Activated CD4-positive, alpha-beta T cell treated with anti-CD3 and anti-CD28 coated beads, Interleukin-10, Interleukin-2, amounts not matched to agents 100 ng/mL and 50 ng/mL, durations not matched to agents 16 hours and 8 hours (primary cell): Measurements from ENCODE around the gene CAST.
A peak's percentile ranks its signal among the peaks of the same experiment; 100 is the strongest.
"Not testable (repeated sequence)": the region's sequence is repeated elsewhere in the genome, so short reads cannot be mapped to it uniquely, and the experiment has no call there.

Experiments
- DNase-seq: peaks from one replicate; pipeline ENCODE4 v3.0.0-alpha.2; 2020

The CAST gene

DNA sequence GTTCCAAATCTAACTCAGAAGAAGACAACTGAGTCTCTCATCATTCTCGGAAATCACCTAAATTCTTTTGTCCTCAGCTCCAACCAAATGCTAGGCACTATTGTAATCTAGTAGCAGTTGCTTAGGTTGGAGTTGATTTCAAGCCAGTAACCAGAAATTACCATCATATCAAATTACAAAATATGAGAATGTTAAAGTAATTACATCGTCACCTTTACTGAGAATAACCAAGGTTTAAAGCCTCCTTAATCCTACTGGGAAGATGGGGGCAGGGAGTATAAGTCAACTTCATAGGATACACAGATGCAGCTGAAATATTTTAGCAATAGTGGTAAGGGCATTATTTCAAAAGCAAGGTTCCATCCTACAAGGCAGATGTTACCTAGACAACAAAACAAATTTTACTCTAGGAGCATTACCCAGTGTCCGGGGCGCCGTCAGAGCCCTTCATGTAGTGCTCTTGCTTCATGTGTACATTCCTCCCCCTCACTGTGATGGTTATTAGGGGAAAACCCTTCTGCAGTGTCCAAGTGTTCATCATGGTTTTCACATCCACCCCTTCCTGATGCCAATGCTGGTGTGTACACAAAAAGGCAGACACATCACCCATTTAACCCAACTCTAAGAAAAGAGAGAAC is 126.1 kb downstream of the CAST start:
- DNase-seq = no peak

DNA sequence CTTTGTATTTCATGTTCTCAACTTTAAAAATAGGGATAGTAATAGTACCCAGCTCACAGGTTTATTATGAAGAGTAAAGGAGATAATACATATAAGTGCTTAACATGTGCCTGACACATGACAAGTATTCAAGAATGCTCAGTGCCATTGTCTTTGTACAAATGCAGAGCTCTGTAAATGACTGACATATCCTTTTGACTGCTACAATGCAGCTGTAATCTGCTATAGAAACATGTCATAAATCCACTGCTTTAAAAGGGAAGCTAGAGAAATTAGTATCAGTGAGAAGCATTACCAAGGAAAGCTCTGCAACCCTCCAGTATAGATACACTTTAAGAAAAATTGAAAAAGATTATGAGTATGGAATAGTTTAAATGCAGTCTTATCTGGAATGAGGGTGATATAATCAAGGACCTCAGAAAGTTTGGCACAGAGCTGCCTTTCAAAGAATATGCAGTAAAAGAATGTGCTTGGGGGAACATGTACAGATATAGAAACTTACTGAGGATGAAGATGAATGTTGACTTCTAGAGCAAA is 127.7 kb downstream of the CAST start:
- DNase-seq = no peak

DNA sequence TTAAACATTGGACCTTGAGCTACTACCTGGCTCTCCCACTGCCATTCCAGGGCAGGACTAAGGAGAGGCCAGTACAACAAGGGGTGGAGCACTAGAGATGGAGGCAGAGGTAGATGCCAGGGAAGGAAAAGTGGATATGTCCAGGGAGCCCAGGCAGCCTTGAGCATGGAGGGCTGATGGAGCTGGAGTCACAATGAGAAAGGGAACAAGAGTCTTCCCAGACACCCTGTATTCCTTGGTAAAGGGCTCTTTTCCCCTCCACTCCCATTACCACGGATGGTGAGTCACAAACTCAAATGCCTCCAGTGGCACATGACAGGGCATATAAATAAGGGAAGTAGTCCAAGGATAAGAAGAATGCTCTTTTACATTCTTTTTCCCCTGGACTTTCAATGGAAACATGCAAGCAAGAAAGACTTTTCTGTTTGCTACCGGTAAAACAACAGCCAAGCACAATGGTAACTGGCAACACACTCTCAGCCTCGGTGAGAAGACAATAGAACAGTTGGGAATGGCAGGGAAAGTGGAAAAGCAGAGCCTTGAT is 128.9 kb downstream of the CAST start:
- no peak for DNase-seq

DNA sequence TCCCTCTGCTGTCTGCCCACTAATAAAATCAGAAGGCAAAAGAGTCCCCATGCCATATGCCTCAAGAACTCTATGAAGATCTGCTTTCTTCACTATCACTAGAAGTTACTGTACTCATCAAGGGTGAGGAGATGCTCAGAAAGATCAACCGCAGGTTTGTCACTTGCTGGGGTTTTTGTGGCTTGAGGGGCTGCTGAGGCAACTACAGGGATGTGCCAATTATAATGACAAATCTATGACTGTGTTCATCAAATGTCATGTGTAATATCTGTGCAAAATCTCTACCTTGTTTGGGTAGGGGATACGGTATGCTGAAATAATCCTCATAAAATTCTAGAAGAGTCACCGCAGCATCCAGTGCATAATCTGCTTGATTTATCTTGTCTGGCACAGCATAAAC is 132.6 kb downstream of the CAST start:
- peak; percentile 61 for DNase-seq

DNA sequence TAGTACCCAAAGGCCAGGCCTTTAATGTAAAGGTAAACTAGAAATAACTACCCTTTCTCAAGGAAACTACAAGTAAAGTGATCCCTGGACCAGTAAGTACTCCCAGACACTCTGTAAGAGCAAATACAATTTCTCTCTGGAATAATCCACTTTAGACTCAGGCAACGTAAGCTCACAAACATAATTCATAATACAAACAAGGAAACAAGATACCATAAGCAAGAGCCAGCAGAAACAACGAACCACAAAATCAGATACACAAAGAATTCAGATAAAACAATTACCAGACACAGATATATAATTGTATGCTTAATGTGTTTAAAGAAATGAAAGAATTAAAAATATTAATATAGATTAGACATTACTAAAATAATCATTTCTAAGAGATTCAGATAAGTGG is 133.4 kb downstream of the CAST start:
- DNase-seq = no peak

DNA sequence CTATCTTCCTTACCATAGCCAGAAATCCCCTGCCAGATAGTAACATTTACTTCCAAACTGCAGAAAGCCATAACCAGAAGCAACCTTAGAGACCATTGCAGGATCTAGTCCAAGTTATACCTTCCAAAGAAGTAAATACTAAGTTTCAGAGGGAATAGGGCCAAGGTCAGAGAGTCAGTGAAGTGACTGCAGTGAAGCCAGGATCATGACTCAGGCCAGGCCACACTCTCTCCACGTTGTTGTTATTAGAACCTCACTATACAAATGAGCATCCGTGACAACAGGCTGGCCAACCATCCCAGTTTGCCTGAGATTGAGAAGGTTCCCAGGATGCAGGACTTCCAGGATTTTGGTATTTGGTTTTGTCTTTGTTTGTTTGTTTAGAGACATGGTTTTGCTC is 134.3 kb downstream of the CAST start:
- no peak for DNase-seq

DNA sequence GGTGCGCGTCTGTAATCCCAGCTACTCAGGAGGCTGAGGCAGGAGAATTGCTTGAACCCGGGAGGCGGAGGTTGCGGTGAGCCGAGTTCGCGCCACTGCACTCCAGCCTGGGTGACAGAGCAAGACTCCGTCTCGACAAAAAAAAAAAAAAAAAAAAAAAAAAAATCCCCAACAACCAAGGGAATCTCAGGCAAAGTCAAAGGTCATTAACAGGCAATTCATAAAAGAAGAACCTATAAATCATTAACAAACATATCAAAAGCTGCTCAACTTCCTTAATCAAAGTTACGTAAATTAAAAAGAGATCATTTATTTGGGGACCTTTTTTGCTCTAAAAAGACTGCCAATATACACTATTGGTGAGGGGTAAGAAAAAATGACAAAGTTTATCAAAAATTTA is 139.5 kb downstream of the CAST start:
- DNase-seq = not testable (repeated sequence)

- peak; percentile 59 for DNase-seq
Observed at GRCh38 chr5:96807075-96807654, 145.0 kb downstream of the CAST start.

GRCh38 chr5:96808541-96808828 is 146.3 kb downstream of the CAST start:
- DNase-seq = no peak

GRCh38 chr5:96808868-96809558 is 146.8 kb downstream of the CAST start:
- DNase-seq = no peak

DNA sequence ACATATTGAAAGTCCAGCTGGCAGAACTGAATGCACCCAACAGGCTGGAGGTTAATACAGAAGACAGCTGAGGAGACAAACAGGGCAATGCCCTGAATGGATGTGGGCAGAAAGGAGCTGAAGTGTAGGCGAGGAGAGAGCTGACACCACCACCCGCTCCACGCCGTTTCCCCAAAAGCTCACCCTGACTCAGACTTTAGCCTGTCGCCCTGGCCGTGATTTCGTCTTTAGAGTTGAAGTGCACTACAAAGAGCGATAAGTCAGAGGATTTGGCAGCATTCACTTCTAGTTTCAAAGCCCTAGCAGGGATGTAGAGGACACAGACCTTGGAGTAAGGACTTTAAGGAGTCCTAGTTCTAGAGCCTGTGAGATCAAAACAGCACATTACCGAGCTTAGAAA is 147.7 kb downstream of the CAST start:
- DNase-seq = peak; percentile 24

GRCh38 chr5:96812851-96813250 is 150.7 kb downstream of the CAST start:
- DNase-seq = no peak

DNA sequence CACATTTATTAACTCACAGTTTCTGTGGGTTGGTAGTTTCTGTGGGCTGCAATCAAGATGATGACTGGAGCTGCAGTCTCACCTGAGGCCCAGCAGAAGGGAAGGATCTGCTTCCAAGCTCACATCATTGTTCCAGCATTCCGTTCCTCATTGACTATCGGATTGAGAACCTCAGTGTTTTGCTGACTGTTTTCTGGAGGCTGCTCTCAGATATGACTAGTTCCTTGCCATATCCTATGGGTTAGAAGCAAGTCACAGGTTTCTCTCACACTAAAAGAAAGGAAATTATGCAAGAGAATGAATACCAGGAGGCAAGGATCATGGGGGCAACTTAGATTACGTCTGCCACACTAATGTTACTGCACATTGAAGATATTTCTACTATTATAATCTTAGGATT is 151.9 kb downstream of the CAST start:
- DNase-seq = no peak

DNA sequence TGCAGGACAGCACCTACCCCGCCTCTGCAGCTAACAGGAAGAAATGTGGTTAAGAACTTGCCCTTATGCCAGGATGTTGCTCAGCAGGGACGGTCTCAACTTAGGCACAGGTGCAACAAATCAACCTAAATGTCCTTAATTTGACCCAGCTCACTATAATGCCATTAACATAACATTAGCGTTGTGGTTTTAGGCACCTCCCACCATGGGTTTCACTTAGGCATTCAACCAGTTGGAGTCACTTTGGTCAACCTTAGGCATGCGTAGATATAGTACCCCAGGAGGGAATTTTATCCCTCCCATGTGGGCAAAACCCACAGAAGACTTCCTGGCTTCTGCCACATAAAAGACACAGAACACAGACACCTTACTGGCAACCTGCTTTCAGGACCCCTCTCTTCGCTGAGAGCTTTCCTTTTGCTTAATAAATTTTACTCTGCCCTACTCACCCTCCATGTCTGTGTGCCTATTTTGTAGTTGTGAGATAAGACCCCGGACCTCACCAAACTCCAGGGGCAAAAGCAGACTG is 154.3 kb downstream of the CAST start:
- peak; percentile 74 for DNase-seq

- no peak for DNase-seq
Observed at GRCh38 chr5:96816991-96817390, 154.8 kb downstream of the CAST start.

GRCh38 chr5:96817506-96817905 is 155.3 kb downstream of the CAST start:
- DNase-seq = no peak

DNA sequence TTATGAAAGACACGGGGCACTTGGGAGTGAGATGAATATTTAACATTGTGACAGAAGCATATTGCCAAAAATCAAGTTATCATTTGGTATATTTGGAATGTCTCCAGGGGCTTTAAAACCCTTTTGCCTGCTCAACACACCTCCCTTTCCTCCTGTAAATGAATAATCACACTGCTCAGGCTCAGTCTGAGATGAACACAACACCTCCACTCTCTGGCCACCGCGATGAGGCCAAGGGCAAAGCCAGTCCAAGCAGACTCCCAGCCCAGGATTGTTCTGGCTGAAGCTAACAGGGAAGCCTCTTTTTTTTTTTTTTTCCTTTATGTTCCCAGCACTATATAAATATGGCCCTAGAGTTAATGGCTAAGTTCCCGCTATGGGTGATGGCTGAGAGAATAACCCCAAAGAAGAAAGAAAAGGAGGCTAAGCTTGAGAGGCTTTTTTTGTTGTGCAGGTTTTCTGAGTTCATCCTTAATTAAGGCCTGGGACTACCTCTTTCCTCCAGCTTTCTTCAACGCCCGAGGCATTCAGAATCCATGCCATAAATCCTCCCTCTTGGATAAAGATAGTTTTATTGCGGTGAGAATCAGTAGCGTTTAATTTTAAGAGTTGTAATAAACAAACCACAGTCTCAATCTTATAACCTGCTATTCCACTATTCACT is 156.1 kb downstream of the CAST start:
- DNase-seq = no peak

- no peak for DNase-seq
Observed at GRCh38 chr5:96819806-96820205, 157.6 kb downstream of the CAST start.

DNA sequence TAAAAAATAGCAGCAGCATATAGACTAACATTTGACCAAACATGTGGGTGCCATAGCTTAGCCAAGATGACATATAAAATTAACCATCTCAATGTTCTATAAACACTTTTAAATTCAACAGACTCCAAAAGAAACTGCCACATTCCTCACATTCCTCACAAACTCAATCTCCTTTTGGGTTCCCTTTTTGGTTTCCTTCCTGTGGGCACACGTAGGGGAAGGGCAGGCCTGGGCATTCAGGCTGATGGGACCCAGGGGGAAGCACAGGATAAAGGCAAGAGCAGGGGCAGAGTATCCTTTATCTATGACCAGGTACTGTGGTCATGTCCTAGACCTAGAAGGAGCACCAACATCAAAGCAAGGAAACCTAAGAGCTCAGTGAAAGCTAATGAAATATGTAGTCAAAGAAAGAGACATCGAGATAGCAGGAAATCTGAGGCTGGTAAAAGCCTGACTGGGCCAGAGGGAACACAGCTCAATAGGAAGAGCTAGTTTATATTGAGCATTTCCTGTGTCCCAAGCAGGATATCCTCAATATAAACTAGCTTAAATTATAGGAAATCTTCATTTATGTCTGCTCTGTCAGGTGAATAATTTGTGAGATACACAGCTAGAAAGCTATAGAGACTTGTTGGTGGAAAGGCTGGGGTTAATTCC is 159.2 kb downstream of the CAST start:
- no peak for DNase-seq

- DNase-seq = no peak
Observed at GRCh38 chr5:96822686-96823459, 160.7 kb downstream of the CAST start.

DNA sequence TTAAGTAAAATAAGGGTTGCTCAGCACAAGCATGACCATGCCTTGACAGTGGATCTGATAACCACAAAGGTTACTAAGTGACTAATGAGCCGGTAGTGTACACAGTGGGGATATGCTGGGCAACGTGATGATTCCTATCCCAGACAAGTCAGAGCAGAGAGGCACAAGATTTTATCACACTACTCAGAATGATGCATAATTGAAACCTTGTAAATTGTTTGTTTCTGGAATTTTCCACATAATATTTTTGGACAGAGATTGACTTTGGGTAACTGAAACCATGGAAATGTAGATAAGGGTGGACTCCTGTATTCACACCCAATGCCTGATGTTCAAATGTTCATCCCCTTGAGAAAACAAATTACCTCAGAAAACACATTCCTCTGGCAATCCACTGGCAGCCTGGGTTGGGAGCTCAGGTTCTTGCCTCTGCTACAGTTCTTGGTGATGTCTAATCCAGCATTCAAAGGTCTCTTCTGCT is 161.8 kb downstream of the CAST start:
- peak; percentile 58 for DNase-seq
